HFF-Myc (cell line): ENCODE data around the gene SHISA5.

Experiments used
- DNase-seq: peaks from one replicate; pipeline ENCODE4 v3.0.0-alpha.2; 2011; ENCODE audit warnings: low read depth; ENCODE audit errors: extremely low read depth
- H3K4me3 ChIP-seq: replicated peaks from 2 replicates; pipeline ENCODE4 v1.5.1; 2011; ENCODE audit warnings: low read depth, mild to moderate bottlenecking, control low read depth, low read length
- TF ChIP-seq, protein P1 (sequence below): IDR thresholded peaks from 2 replicates; pipeline ENCODE4 v1.5.1; 2012; ENCODE audit warnings: mild to moderate bottlenecking, low read depth, low read length, control low read depth; ENCODE audit errors: missing control alignments

SHISA5 gene

DNA sequence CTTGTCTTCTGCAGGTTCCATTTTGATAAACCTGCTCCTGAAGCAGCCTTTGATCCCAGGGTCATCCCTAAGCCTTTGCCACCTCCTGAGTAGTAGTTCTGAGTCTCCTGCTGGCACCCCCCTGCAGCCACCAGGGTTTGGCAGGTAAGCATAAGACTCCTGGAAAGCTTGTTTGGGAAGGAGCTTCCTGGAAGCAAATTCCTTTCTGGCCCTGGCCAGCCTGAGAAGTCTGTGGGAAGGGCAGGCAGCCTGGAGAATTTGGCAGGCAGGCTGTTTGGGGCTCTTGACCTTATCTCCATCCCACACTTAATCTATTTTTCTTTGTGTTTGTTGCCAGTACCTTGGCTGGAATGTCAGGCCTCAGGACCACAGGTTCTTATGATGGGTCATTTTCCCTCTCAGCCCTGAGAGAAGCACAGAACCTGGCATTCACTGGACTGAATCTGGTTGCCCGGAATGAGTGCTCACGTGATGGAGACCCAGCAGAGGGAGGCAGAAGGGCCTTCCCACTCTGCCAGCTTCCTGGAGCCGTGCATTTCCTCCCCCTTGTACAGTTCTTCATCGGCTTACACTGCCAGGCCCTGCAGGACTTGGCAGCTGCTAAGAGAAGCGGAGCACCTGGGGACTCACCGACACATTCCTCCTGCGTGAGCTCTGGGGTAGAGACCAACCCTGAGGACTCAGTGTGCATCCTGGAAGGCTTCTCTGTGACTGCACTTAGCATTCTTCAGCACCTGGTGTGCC is 44.0 kb downstream of the SHISA5 start:
- no peak for DNase-seq
- no peak overlapping the region for H3K4me3 ChIP-seq
- TF ChIP-seq, protein P1, sequence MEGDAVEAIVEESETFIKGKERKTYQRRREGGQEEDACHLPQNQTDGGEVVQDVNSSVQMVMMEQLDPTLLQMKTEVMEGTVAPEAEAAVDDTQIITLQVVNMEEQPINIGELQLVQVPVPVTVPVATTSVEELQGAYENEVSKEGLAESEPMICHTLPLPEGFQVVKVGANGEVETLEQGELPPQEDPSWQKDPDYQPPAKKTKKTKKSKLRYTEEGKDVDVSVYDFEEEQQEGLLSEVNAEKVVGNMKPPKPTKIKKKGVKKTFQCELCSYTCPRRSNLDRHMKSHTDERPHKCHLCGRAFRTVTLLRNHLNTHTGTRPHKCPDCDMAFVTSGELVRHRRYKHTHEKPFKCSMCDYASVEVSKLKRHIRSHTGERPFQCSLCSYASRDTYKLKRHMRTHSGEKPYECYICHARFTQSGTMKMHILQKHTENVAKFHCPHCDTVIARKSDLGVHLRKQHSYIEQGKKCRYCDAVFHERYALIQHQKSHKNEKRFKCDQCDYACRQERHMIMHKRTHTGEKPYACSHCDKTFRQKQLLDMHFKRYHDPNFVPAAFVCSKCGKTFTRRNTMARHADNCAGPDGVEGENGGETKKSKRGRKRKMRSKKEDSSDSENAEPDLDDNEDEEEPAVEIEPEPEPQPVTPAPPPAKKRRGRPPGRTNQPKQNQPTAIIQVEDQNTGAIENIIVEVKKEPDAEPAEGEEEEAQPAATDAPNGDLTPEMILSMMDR: no peak

DNA sequence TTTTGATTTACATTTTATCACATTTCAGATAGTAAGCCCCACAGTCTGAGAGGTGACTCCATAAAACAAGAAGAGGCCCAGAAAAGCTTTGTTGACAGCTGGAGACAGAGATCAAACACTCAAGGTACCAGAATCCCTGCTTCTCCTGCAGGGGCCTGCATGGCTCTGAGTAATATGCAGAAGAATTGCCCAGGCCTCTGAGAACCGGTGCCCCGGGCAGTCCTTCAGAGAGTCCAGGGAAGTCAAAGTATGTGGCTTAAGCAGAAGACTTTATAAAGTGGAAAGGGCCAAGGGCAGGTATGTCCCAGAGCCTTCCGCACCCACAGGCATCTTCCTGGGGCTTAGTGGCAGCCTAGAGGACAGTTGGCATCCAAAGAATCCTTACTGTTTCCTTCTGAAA is 44.6 kb downstream of the SHISA5 start:
- TF ChIP-seq, protein P1: no peak
- no peak overlapping the region for H3K4me3 ChIP-seq
- no peak for DNase-seq

DNA sequence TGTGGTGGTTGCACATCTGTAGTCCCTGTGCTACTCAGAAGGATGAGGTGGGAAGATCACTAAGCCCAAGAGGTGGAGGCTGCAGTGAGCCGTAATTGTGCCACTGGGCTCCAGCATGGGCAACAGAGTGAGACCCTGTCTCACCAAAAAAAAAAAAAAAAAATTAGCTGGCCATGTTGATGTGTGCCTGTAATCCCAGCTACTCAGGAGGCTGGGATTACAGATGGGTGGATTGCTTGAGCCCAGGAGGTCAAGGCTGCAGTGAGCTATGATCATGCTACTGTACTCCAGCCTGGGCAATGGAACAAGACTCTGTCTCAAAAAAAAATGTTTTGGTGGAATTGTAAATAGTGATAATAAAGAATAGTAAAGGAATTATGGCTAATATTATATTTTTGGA is 47.5 kb downstream of the SHISA5 start:
- H3K4me3 ChIP-seq: no peak overlapping the region
- TF ChIP-seq, protein P1: no peak
- no peak for DNase-seq

DNA sequence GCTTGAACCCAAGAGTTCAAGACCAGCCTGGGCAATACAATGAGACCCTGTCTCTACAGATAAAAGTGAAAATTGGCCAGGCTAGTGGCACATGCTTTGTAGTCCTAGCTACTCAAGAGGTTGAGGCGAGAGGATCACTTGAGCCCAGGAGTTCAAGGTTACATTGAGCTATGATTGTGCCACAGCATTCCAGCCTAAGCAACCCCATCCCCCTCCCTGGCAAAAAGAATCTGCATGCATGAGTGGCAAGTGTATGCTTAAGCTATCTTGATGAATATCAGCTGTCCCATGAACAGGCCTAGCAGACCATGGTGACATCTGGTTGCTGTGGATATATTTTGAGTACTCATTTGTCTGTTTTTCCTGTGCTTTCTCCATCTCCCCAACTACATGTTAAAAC is 52.7 kb downstream of the SHISA5 start:
- DNase-seq: no peak
- H3K4me3 ChIP-seq: no peak overlapping the region
- TF ChIP-seq, protein P1: no peak

DNA sequence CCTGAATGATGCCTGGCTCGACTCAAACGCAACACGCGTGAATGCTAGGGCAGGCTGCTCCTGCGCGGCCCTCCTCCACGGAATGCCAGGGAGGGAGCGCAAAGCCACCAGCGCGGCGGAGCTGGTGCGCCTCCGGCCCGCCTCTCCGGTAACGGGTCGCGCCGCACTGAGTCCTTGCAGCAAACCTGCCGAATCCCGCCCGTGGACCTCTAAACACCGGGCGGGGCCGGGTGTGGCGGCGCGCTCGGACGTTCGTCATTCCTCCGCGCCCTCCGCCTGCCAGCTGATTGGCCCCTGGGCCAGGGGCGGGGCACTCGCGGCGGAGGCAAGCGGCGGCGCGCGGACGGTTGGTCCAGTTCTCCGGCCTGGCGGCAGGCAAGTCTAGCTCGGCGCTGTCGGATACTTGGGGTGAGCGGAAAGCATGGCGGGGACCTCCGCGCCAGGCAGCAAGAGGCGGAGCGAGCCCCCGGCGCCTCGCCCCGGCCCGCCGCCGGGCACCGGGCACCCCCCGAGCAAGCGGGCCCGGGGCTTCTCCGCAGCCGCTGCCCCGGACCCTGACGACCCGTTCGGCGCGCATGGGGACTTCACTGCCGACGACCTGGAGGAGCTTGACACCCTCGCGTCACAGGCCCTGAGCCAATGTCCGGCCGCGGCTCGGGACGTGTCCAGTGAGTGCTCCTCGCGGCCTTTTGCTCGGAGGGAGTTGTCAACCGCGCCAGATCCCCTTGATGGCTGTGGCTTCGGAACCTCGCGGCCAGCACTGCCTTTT is 57.4 kb downstream of the SHISA5 start, which contains the start of gene ATRIP:
ATRIP (plus strand) TSS at position 313 of the 769 bp plus-strand sequence; CDS start at position 422, 109 bp downstream.
- peak within 1 kb of the TSS; percentile 68 for H3K4me3 ChIP-seq
- DNase-seq: no peak
- TF ChIP-seq, protein P1: no peak

DNA sequence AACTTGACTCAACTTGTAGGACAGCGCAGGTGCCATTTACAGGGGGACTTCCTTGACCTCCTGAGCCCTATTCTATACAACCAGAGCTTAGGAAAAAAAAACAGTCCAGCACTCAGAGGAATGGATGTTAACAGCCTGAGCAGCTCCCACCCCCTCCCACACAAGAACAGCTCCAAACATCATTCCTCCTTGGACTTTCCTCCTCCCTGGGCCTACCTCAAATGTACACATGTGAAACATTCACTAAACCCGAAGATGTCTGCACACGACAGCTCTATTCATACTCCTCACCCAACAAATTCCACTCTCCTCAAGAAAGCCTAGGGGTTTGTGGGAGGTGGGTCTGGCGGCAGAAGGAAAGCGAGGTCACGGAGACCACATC is 57.9 kb downstream of the SHISA5 start:
- DNase-seq: no peak
- TF ChIP-seq, protein P1: no peak
- peak overlapping the region; percentile 68 for H3K4me3 ChIP-seq
